ENCODE data around the gene FGF12.
A peak's percentile ranks its signal among the peaks of the same experiment; 100 is the strongest.

FGF12 gene

DNA sequence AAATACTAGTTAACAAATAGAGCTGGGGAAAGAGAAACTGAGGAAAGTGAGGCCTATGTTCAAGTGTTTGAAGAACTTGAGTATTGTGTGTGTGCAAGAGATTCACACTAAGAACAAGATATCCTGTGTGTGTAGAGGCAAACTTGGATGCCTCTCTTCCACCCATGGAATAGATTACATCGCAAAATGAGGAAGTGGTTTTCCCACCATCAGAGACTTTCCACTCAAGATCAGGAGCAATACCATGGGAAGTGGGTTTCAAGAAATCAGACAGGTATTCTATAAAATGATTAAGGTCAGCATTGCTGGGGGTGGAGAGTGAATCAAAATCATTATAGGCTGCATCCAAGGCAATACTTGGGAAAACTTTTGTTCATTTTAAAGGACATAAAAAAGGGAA is 308.0 kb downstream of the FGF12 start:
- DNase-seq (ENCODE audit: low read depth, low spot score), result no peak
- in situ Hi-C loops (cut with HindIII; ENCODE audit: low sequenced_read_pairs), result no loop called here
- H3K4me3 ChIP-seq (ENCODE audit: low read depth, low read length), result no peak overlapping the region
- no peak for TF ChIP-seq CTCF (IDR thresholded peaks at IDR 0.05; ENCODE audit: low read depth, low read length)

- in situ Hi-C loops (cut with HindIII; ENCODE audit: low sequenced_read_pairs), result no loop called here
- TF ChIP-seq CTCF (IDR thresholded peaks at IDR 0.05; ENCODE audit: low read depth, low read length), result no peak
- DNase-seq (ENCODE audit: low read depth, low spot score), result no peak
Observed at GRCh38 chr3:192417559-192418055, 309.7 kb downstream of the FGF12 start.

GRCh38 chr3:192417017-192417416 is 310.3 kb downstream of the FGF12 start:
- no peak for TF ChIP-seq CTCF (IDR thresholded peaks at IDR 0.05; ENCODE audit: low read depth, low read length)
- no peak for DNase-seq (ENCODE audit: low read depth, low spot score)
- H3K4me3 ChIP-seq (ENCODE audit: low read depth, low read length), result no peak overlapping the region
- in situ Hi-C loops (cut with HindIII; ENCODE audit: low sequenced_read_pairs), result no loop called here

More at GRCh38 chr3:192417559-192418055, 309.7 kb downstream of the FGF12 start:
- no peak overlapping the region for H3K4me3 ChIP-seq (ENCODE audit: low read depth, low read length)

GRCh38 chr3:192413461-192413860 is 313.9 kb downstream of the FGF12 start:
- no peak for TF ChIP-seq CTCF (IDR thresholded peaks at IDR 0.05; ENCODE audit: low read depth, low read length)
- in situ Hi-C loops (cut with HindIII; ENCODE audit: low sequenced_read_pairs), result no loop called here
- H3K4me3 ChIP-seq (ENCODE audit: low read depth, low read length), result no peak overlapping the region
- DNase-seq (ENCODE audit: low read depth, low spot score), result no peak

- no peak overlapping the region for H3K4me3 ChIP-seq (ENCODE audit: low read depth, low read length)
- TF ChIP-seq CTCF (IDR thresholded peaks at IDR 0.05; ENCODE audit: low read depth, low read length), result no peak
- DNase-seq (ENCODE audit: low read depth, low spot score), result no peak
- in situ Hi-C loops (cut with HindIII; ENCODE audit: low sequenced_read_pairs), result no loop called here
Observed at GRCh38 chr3:192410684-192410960, 316.7 kb downstream of the FGF12 start.

GRCh38 chr3:192409838-192410683 is 317.3 kb downstream of the FGF12 start:
- peak; percentile 49 for DNase-seq (ENCODE audit: low read depth, low spot score)
- in situ Hi-C loops (cut with HindIII; ENCODE audit: low sequenced_read_pairs), result no loop called here
- no peak for TF ChIP-seq CTCF (IDR thresholded peaks at IDR 0.05; ENCODE audit: low read depth, low read length)
- peak overlapping the region; percentile 42 for H3K4me3 ChIP-seq (ENCODE audit: low read depth, low read length)
